ENCODE results near the gene JARID2.

Gene JARID2

DNA sequence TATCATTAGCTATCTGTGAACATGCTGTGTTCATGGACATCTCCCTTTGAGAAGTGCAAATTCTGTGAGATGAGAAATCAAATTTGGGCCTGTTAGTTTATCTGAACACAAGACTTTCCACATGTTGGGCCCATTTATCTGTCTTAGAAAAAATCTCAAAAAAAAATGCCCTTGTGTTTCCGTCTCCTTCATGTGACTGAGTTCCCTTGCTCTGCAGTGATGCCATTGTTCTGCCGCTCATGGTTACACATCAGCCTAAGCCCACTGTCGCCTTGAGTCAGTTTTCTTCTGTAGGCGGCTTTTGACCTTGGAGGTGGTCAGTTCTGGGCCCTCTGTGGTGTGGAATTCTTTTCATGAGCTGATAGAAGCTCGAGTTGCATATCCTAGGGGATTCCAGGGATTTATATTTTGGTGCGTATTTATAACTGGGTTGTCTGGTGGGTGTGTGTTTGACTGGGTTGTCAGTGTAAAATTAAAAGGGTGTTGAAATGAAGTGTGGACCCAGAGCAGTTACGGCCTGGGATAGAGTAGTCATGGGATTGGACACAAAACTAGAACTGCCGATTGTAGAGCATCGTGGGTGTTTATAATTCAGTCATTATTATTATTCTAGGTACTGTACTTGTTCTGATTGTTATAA is 156.7 kb downstream of the JARID2 start:
- H3K9ac ChIP-seq (ENCODE audit: low read length) = no peak overlapping the region
- H3K27ac ChIP-seq (ENCODE audit: low read depth, low read length) = no peak overlapping the region
- no peaks in the 10 kb centered on the region for H3K36me3 ChIP-seq (ENCODE audit: insufficient read depth, low read length)
- H3K4me1 ChIP-seq (ENCODE audit: insufficient read depth, low read length) = peaks cover 20% of the 10 kb centered on the region
- no peaks in the 10 kb centered on the region for H3K27me3 ChIP-seq (ENCODE audit: control insufficient read depth in 1 of 2, insufficient read depth in 2 of 2, low read length in 2 of 2)
- no peaks in the 10 kb centered on the region for H3K9me3 ChIP-seq (ENCODE audit: low read length)
- H3K4me3 ChIP-seq (ENCODE audit: low read depth in 1 of 2, low read length in 2 of 2) = no peak overlapping the region

DNA sequence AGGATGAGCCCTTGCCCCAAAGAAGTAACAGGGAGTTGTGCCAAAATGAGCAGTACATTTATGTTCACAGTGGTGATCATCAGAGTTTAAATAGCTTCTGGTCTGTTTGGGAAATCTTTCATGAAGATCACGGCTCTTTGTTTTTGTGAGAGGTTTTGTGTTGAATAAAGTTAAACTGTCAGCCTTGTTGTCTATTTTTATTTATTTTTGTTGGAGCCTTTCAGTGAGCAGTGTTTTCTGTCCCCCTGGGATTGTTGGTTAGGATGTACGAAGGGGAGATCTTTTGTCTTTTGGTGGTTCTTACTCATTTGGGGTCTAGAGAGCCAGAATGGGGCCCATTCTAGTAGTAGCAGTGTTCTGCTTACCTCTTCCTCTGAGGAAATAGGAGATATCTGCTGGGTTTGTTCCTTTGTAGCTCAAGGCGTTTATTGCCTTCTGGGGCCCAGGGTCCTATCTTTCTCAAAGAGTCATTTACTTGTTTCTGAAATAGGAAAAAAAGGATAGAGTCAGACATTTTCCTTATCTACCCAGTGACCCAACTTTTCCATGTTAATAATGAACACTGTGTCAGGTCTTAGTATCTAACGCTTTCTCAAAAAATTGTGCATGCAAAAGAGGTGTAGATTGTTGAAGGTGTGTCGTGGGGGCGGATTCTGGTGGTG is 157.4 kb downstream of the JARID2 start:
- Histone ChIP-seq H3K27me3 (ENCODE audit: control insufficient read depth in 1 of 2, insufficient read depth in 2 of 2, low read length in 2 of 2) (no peaks in the 10 kb centered on the region), H3K27ac (ENCODE audit: low read depth, low read length) (no peak overlapping the region), H3K9me3 (ENCODE audit: low read length) (no peaks in the 10 kb centered on the region), H3K4me3 (ENCODE audit: low read depth in 1 of 2, low read length in 2 of 2) (no peak overlapping the region), H3K4me1 (ENCODE audit: insufficient read depth, low read length) (peaks cover 20% of the 10 kb centered on the region), H3K9ac (ENCODE audit: low read length) (no peak overlapping the region), H3K36me3 (ENCODE audit: insufficient read depth, low read length) (no peaks in the 10 kb centered on the region)

- Histone ChIP-seq H3K4me3 (ENCODE audit: low read depth in 1 of 2, low read length in 2 of 2) (no peak overlapping the region), H3K27ac (ENCODE audit: low read depth, low read length) (no peak overlapping the region), H3K9ac (ENCODE audit: low read length) (no peak overlapping the region), H3K27me3 (ENCODE audit: control insufficient read depth in 1 of 2, insufficient read depth in 2 of 2, low read length in 2 of 2) (no peaks in the 10 kb centered on the region), H3K4me1 (ENCODE audit: insufficient read depth, low read length) (peaks cover 20% of the 10 kb centered on the region), H3K36me3 (ENCODE audit: insufficient read depth, low read length) (no peaks in the 10 kb centered on the region), H3K9me3 (ENCODE audit: low read length) (no peaks in the 10 kb centered on the region)
Observed at GRCh38 chr6:15404685-15404980, 158.8 kb downstream of the JARID2 start.

DNA sequence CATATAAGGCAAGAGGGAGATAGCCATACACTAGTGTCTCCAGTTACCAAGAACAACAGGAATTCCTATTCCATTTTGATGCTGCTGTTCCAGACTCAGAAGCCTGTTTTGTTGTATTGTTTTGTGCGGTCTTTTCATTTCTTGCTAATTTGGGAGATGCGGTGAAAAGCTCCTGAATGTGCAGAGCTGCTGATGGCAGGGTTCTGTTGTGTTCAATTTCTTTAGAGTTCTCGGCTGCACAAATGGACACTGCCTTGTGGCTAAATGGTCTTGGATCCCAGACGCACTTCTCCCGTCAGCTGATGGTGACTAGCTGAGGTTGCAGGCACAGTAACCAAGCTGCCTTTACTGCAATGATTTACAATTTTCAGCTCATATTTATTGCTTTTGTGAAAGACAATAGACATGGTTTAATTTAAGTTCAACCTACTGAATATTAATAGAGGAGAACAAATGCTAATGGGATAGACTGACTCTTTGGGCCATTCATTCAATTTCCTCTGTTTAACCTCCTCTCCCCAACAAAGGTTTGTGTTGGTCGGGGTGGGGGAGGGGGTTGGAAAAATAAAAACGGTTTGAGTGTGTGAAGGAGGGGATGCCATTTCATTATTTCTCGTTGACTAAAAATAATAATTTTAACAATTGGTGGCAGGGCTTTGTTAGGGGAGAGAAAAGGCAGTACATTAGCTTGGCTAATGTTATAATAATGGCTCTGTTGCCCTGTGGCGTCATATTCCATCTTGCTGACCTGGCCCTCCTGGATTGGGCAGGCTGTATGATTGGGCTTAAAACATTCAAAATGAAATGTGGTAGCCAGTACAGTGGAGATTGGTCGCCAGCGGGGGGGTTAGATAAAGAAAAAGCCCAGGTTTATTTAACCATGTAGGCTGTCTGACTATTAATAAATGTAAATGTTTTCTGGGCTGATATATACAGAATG is 159.5 kb downstream of the JARID2 start:
- peaks cover 20% of the 10 kb centered on the region for H3K4me1 ChIP-seq (ENCODE audit: insufficient read depth, low read length)
- no peaks in the 10 kb centered on the region for H3K36me3 ChIP-seq (ENCODE audit: insufficient read depth, low read length)
- no peaks in the 10 kb centered on the region for H3K27me3 ChIP-seq (ENCODE audit: control insufficient read depth in 1 of 2, insufficient read depth in 2 of 2, low read length in 2 of 2)
- no peak overlapping the region for H3K4me3 ChIP-seq (ENCODE audit: low read depth in 1 of 2, low read length in 2 of 2)
- H3K9ac ChIP-seq (ENCODE audit: low read length) = no peak overlapping the region
- no peak overlapping the region for H3K27ac ChIP-seq (ENCODE audit: low read depth, low read length)
- no peaks in the 10 kb centered on the region for H3K9me3 ChIP-seq (ENCODE audit: low read length)

DNA sequence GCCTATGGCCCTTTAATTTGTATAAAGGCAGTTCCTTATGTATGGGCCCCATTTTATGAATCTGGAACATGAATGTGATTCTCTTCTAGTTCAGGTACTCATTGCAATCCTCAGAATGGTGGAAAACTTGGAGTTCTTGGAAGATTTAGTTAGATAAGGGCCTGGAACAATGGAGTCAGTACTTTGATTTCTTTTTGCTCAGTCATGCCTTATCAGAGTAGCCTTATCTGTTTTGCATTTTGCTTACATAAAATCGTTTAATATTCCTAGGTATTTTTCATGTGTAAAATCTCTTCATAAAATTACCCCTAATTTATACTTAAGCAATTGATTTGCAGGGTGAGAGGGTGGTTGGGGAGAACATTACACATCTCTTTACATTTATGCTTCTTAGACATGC is 160.6 kb downstream of the JARID2 start:
- H3K9me3 ChIP-seq (ENCODE audit: low read length) = no peaks in the 10 kb centered on the region
- H3K9ac ChIP-seq (ENCODE audit: low read length) = no peak overlapping the region
- H3K36me3 ChIP-seq (ENCODE audit: insufficient read depth, low read length) = no peaks in the 10 kb centered on the region
- H3K27me3 ChIP-seq (ENCODE audit: control insufficient read depth in 1 of 2, insufficient read depth in 2 of 2, low read length in 2 of 2) = no peaks in the 10 kb centered on the region
- no peak overlapping the region for H3K27ac ChIP-seq (ENCODE audit: low read depth, low read length)
- no peak overlapping the region for H3K4me3 ChIP-seq (ENCODE audit: low read depth in 1 of 2, low read length in 2 of 2)
- peaks cover 12% of the 10 kb centered on the region for H3K4me1 ChIP-seq (ENCODE audit: insufficient read depth, low read length)

- Histone ChIP-seq H3K9me3 (ENCODE audit: low read length) (no peaks in the 10 kb centered on the region), H3K9ac (ENCODE audit: low read length) (no peak overlapping the region), H3K27ac (ENCODE audit: low read depth, low read length) (no peak overlapping the region), H3K4me1 (ENCODE audit: insufficient read depth, low read length) (peaks cover 8% of the 10 kb centered on the region), H3K36me3 (ENCODE audit: insufficient read depth, low read length) (no peaks in the 10 kb centered on the region), H3K27me3 (ENCODE audit: control insufficient read depth in 1 of 2, insufficient read depth in 2 of 2, low read length in 2 of 2) (no peaks in the 10 kb centered on the region), H3K4me3 (ENCODE audit: low read depth in 1 of 2, low read length in 2 of 2) (no peak overlapping the region)
Observed at GRCh38 chr6:15408008-15408407, 162.1 kb downstream of the JARID2 start.

GRCh38 chr6:15408758-15409157 is 162.9 kb downstream of the JARID2 start:
- Histone ChIP-seq H3K4me1 (ENCODE audit: insufficient read depth, low read length) (peaks cover 8% of the 10 kb centered on the region), H3K36me3 (ENCODE audit: insufficient read depth, low read length) (no peaks in the 10 kb centered on the region), H3K27me3 (ENCODE audit: control insufficient read depth in 1 of 2, insufficient read depth in 2 of 2, low read length in 2 of 2) (no peaks in the 10 kb centered on the region), H3K9me3 (ENCODE audit: low read length) (no peaks in the 10 kb centered on the region), H3K4me3 (ENCODE audit: low read depth in 1 of 2, low read length in 2 of 2) (no peak overlapping the region), H3K27ac (ENCODE audit: low read depth, low read length) (no peak overlapping the region), H3K9ac (ENCODE audit: low read length) (no peak overlapping the region)

DNA sequence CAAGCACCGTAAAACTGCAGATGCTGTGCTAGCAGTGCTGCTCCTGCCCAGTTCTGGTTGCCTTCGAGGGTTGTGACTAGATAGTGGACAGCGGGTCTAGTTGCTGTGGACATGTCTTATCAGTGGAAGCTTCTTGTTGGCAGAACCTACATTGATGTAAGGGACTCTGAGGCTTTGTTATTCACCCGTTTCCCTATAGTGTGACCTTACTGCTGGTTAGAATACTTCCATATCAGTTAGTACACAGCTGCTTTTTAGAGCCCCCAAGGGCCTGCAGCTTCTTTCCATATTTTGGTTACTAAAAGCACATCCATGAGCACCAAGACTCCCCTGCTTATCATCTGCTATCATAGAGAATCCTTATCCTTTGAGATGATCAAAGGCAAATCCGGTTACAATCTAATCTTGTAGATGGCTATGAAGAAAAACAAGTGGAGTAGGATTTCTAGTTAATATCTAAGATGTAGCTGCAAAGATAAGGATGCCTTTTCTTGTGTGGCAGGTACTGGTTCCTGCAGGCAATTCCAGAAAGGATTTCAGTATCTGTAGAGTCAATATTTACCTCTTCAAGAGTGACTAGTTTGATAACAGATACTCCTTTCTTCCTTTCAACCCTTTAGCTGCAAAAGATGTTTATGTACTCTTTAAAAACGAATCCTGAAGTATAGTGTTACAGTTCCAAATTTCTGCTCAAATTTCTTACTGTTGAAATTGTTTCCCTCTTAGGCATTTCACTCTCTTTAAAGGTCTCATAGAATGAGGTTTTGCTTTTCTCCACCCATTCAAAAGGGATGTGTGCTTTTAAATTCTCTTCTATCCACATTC is 163.6 kb downstream of the JARID2 start:
- H3K27ac ChIP-seq (ENCODE audit: low read depth, low read length) = no peak overlapping the region
- H3K27me3 ChIP-seq (ENCODE audit: control insufficient read depth in 1 of 2, insufficient read depth in 2 of 2, low read length in 2 of 2) = no peaks in the 10 kb centered on the region
- no peaks in the 10 kb centered on the region for H3K9me3 ChIP-seq (ENCODE audit: low read length)
- peaks cover 7% of the 10 kb centered on the region for H3K4me1 ChIP-seq (ENCODE audit: insufficient read depth, low read length)
- H3K36me3 ChIP-seq (ENCODE audit: insufficient read depth, low read length) = no peaks in the 10 kb centered on the region
- no peak overlapping the region for H3K4me3 ChIP-seq (ENCODE audit: low read depth in 1 of 2, low read length in 2 of 2)
- no peak overlapping the region for H3K9ac ChIP-seq (ENCODE audit: low read length)

- Histone ChIP-seq H3K27ac (ENCODE audit: low read depth, low read length) (no peak overlapping the region), H3K9me3 (ENCODE audit: low read length) (no peaks in the 10 kb centered on the region), H3K36me3 (ENCODE audit: insufficient read depth, low read length) (no peaks in the 10 kb centered on the region), H3K27me3 (ENCODE audit: control insufficient read depth in 1 of 2, insufficient read depth in 2 of 2, low read length in 2 of 2) (no peaks in the 10 kb centered on the region), H3K4me3 (ENCODE audit: low read depth in 1 of 2, low read length in 2 of 2) (no peak overlapping the region), H3K9ac (ENCODE audit: low read length) (no peak overlapping the region), H3K4me1 (ENCODE audit: insufficient read depth, low read length) (peaks cover 4% of the 10 kb centered on the region)
Observed at GRCh38 chr6:15410126-15410391, 164.2 kb downstream of the JARID2 start.

GRCh38 chr6:15410752-15411151 is 164.9 kb downstream of the JARID2 start:
- Histone ChIP-seq H3K4me3 (ENCODE audit: low read depth in 1 of 2, low read length in 2 of 2) (no peak overlapping the region), H3K27ac (ENCODE audit: low read depth, low read length) (no peak overlapping the region), H3K9me3 (ENCODE audit: low read length) (no peaks in the 10 kb centered on the region), H3K4me1 (ENCODE audit: insufficient read depth, low read length) (peaks cover 4% of the 10 kb centered on the region), H3K36me3 (ENCODE audit: insufficient read depth, low read length) (no peaks in the 10 kb centered on the region), H3K27me3 (ENCODE audit: control insufficient read depth in 1 of 2, insufficient read depth in 2 of 2, low read length in 2 of 2) (no peaks in the 10 kb centered on the region), H3K9ac (ENCODE audit: low read length) (no peak overlapping the region)

DNA sequence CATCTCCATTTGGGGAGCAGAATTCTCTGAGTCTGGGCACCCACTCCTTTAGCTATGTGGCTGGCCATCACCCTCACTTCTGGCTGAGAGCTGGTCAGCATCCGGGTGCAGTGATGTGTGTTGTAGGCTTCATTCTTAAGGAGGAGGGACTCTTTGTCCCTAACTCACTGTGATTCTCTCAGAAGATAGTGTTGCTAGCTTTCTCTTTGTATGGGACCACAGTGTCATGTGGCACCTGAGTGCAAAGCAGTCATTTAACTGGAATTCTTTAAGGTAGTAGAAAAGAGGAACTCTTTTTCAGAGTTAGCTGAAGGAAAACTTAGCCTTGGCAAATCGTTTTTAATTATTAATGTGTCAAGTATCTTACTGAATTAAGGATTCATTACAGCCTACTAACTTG is 165.9 kb downstream of the JARID2 start:
- H3K4me3 ChIP-seq (ENCODE audit: low read depth in 1 of 2, low read length in 2 of 2) = no peak overlapping the region
- no peaks in the 10 kb centered on the region for H3K27me3 ChIP-seq (ENCODE audit: control insufficient read depth in 1 of 2, insufficient read depth in 2 of 2, low read length in 2 of 2)
- no peak overlapping the region for H3K9ac ChIP-seq (ENCODE audit: low read length)
- no peak overlapping the region for H3K27ac ChIP-seq (ENCODE audit: low read depth, low read length)
- H3K36me3 ChIP-seq (ENCODE audit: insufficient read depth, low read length) = no peaks in the 10 kb centered on the region
- H3K4me1 ChIP-seq (ENCODE audit: insufficient read depth, low read length) = peaks cover 4% of the 10 kb centered on the region
- H3K9me3 ChIP-seq (ENCODE audit: low read length) = no peaks in the 10 kb centered on the region
